Fibroblast of mammary gland (primary cell): Measurements from ENCODE around the gene RNF8.
A peak's percentile ranks its signal among the peaks of the same experiment; 100 is the strongest.

ENCODE experiments used
- DNase-seq: peaks from one replicate; pipeline ENCODE4 v3.0.0-alpha.2; 2010; ENCODE audit warnings: low read depth
- H3K4me3 ChIP-seq: 2 replicates; pipeline ENCODE4 v1.5.1; 2011; ENCODE audit warnings: low read depth, mild to moderate bottlenecking, low read length, moderate library complexity; ENCODE audit not compliant: control insufficient read depth
- CTCF ChIP-seq: conservative IDR thresholded peaks from 2 replicates; pipeline ENCODE4 v1.5.1; 2011; ENCODE audit warnings: low read depth, low read length, inconsistent platforms; ENCODE audit not compliant: control insufficient read depth, insufficient read depth

The RNF8 gene

GRCh38 chr6:37359039-37359438, 5.3 kb downstream of the RNF8 start:
- TF ChIP-seq CTCF = no peak

GRCh38 chr6:37362101-37362828, 8.5 kb downstream of the RNF8 start:
- no peak for TF ChIP-seq CTCF
- H3K4me3 ChIP-seq = no peak overlapping the region
- no peak for DNase-seq

More at GRCh38 chr6:37359039-37359438, 5.3 kb downstream of the RNF8 start:
- no peak for DNase-seq
- H3K4me3 ChIP-seq = no peak overlapping the region

DNA sequence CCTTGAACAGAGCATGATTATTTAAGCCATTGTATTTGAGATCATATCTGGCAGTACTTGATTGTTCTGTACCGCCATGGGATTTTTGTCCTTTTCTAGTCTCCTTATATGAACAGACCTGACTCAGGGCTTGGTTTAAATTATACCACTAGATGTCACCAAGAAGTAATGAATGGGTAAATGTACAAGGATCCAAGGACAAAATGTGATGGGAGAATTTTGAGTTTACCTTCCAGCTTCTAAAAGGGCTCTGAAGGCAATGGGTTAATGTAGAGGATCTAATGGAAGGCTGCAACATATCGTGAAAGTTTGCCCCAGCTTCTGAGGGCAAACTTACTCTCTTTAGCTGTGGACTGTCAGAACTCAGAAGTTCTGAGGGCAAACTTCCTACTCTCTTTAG, 12.0 kb downstream of the RNF8 start:
- peak; percentile 33 for DNase-seq
- H3K4me3 ChIP-seq = no peak overlapping the region
- TF ChIP-seq CTCF = peak; percentile 22

DNA sequence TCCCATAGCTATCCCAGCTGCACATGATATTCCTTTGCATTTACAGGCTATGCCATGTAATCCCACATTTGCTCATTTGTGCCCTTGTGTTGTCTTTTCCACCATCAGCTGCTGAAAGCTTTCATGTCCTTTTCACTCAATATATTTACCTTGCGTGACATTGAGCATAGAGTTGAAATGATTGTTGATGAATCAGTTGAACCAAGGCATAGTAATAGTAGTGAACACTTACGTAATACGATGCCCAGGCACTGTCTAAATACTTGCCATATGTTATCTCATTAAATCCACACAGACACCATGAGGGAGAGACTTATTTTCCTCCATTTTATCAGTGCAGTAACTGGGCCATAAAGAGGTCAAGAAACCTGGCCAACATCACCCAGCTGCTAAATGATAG, 13.1 kb downstream of the RNF8 start:
- TF ChIP-seq CTCF = no peak
- H3K4me3 ChIP-seq = no peak overlapping the region
- peak; percentile 29 for DNase-seq

DNA sequence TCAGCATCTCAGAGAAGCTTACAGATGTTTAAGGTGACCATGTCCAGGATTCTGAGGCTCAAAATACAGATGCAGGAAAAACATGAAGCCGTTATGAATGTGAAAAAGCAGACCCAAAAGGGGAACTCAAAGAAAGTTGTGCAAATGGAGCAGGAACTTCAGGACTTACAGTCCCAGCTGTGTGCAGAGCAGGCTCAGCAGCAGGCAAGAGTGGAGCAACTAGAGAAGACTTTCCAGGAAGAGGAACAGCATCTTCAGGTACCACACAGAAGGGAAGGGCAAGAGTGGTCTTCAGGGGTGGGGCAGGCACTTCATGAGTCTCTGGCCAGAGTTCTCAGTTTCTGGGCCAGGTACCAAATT, 15.2 kb downstream of the RNF8 start:
- no peak for TF ChIP-seq CTCF
- no peak for DNase-seq
- H3K4me3 ChIP-seq = no peak overlapping the region

- DNase-seq = no peak
- H3K4me3 ChIP-seq = no peak overlapping the region
- TF ChIP-seq CTCF = no peak
Observed at GRCh38 chr6:37369321-37370201, 15.8 kb downstream of the RNF8 start.
